GM12865 (cell line): ENCODE results near the gene KDM1B.

Source experiments
- DNase-seq: peaks from one replicate; pipeline ENCODE4 v3.0.0; 2010; ENCODE audit warnings: low read depth
- H3K4me3 ChIP-seq: 2 replicates; pipeline ENCODE4 v1.5.1; 2011; ENCODE audit warnings: mild to moderate bottlenecking, low read depth, low read length, control low read depth
- CTCF ChIP-seq: IDR thresholded peaks from 2 replicates; pipeline ENCODE4 v1.5.1; 2011; ENCODE audit warnings: low read length, control low read depth, low read depth, inconsistent platforms; ENCODE audit not compliant: insufficient read depth; ENCODE audit errors: missing control alignments

Gene KDM1B

GRCh38 chr6:18186033-18186432 is 30.8 kb downstream of the KDM1B start:
- peak; percentile 24 for DNase-seq
- H3K4me3 ChIP-seq, result no peak overlapping the region
- TF ChIP-seq CTCF, result no peak

- peak; percentile 3 for DNase-seq
- H3K4me3 ChIP-seq, result no peak overlapping the region
- TF ChIP-seq CTCF, result no peak
Observed at GRCh38 chr6:18186540-18187250, 31.5 kb downstream of the KDM1B start.

- H3K4me3 ChIP-seq, result no peak overlapping the region
- no peak for DNase-seq
- no peak for TF ChIP-seq CTCF
Observed at GRCh38 chr6:18187701-18188100, 32.5 kb downstream of the KDM1B start.

- no peak overlapping the region for H3K4me3 ChIP-seq
- DNase-seq, result no peak
- TF ChIP-seq CTCF, result no peak
Observed at GRCh38 chr6:18189196-18189595, 34.0 kb downstream of the KDM1B start.

- DNase-seq, result no peak
- H3K4me3 ChIP-seq, result no peak overlapping the region
- no peak for TF ChIP-seq CTCF
Observed at GRCh38 chr6:18192026-18192425, 36.8 kb downstream of the KDM1B start.

GRCh38 chr6:18203786-18204185 is 48.6 kb downstream of the KDM1B start:
- DNase-seq, result no peak
- H3K4me3 ChIP-seq, result no peak overlapping the region
- no peak for TF ChIP-seq CTCF

GRCh38 chr6:18204691-18205090 is 49.5 kb downstream of the KDM1B start:
- no peak for DNase-seq
- no peak overlapping the region for H3K4me3 ChIP-seq
- no peak for TF ChIP-seq CTCF
